ENCODE data around the gene GALNT18.

The GALNT18 gene

GRCh38 chr11:11407065-11407762, 214.6 kb downstream of the GALNT18 start:
- DNase-seq (ENCODE audit: extremely low spot score) = no peak
- TF ChIP-seq CTCF (IDR thresholded peaks at IDR 0.05; ENCODE audit: control extremely low read depth, extremely low read depth, low read depth, missing control alignments) = no peak
- ChIA-PET CTCF (interaction anchor here (1.0 to 1.7 kb wide), 4 partner anchors 8 to 24 kb away, joined by 3 read pairs; no protein-coding TSS in a partner anchor), POLR2A (no interaction called here)

GRCh38 chr11:11406652-11407051, 215.2 kb downstream of the GALNT18 start:
- POLR2A ChIA-PET = no interaction called here
- no peak for TF ChIP-seq CTCF (IDR thresholded peaks at IDR 0.05; ENCODE audit: control extremely low read depth, extremely low read depth, low read depth, missing control alignments)
- CTCF ChIA-PET = interaction anchor here (1.0 to 1.7 kb wide), 4 partner anchors 9 to 25 kb away, joined by 3 read pairs; no protein-coding TSS in a partner anchor
- DNase-seq (ENCODE audit: extremely low spot score) = no peak

DNA sequence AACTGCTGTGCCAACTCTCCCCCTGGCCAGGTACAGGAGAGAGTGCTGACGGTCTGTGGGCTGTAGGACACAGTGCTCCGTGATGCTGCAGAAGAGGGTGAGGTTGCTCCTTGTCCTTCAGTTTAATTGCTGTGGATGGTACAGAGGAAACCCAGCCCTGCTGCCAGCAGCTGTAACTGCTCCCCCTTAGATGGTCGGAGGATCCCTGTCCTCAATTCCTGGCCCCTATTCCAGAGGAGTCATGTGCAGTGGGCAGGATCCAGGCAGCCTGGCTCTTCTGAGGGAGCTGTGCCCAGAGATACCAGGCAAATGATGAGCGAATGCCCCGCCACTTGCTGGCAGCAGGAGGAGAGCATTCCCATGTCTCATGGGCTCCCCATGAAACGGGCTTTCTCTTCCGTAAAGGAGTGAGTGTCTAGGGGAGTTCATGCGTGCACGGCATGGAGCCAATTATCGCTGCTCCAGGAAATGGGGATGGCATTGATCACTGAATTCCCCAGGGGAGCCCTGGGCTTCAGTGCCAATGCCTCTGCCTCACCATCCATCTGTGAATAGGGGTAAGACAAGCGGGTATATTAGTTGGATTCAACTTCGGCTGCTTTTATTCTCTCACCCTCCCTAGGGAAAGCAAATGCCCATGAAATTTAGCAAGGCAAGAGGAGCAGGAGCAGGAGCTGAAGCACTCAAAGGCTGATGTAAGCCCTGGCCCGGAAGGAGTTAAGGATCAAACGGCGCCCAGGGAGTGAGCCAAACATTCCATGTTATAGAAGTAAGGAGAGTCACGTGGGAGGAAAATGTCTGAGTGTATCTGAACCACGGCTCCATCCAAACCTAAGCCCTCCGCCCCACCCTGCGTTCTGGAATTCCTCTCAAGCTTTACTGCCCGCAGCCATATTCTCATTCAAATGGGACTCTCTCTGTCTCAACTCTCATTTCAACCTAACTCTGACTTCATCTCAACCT, 217.8 kb downstream of the GALNT18 start:
- no peak for DNase-seq (ENCODE audit: extremely low spot score)
- TF ChIP-seq CTCF (IDR thresholded peaks at IDR 0.05; ENCODE audit: control extremely low read depth, extremely low read depth, low read depth, missing control alignments) = no peak
- ChIA-PET POLR2A (no interaction called here), CTCF (no interaction called here)

GRCh38 chr11:11401960-11402535, 219.8 kb downstream of the GALNT18 start:
- DNase-seq (ENCODE audit: extremely low spot score) = no peak
- ChIA-PET CTCF (interaction anchor here (0.8 to 2.2 kb wide), 5 partner anchors 10 to 385 kb away, joined by 3 to 5 read pairs (median 4); no protein-coding TSS in a partner anchor), POLR2A (no interaction called here)
- TF ChIP-seq CTCF (IDR thresholded peaks at IDR 0.05; ENCODE audit: control extremely low read depth, extremely low read depth, low read depth, missing control alignments) = no peak

- ChIA-PET POLR2A (no interaction called here), CTCF (interaction anchor here (1.6 to 2.2 kb wide), 2 partner anchors 15 to 29 kb away, joined by 4 to 5 read pairs; no protein-coding TSS in a partner anchor)
- peak; percentile 30 for DNase-seq (ENCODE audit: extremely low spot score)
- no peak for TF ChIP-seq CTCF (IDR thresholded peaks at IDR 0.05; ENCODE audit: control extremely low read depth, extremely low read depth, low read depth, missing control alignments)
Measured at GRCh38 chr11:11400635-11401232, 221.1 kb downstream of the GALNT18 start.

- no peak for DNase-seq (ENCODE audit: extremely low spot score)
- TF ChIP-seq CTCF (IDR thresholded peaks at IDR 0.05; ENCODE audit: control extremely low read depth, extremely low read depth, low read depth, missing control alignments) = no peak
- CTCF ChIA-PET = interaction anchor here (1.0 kb wide), 1 partner anchor 21 kb away, joined by 3 read pairs; no protein-coding TSS in a partner anchor
- POLR2A ChIA-PET = no interaction called here
Measured at GRCh38 chr11:11400121-11400520, 221.7 kb downstream of the GALNT18 start.
